Prostate gland (tissue), 2 donors: ENCODE data around the gene ESRP2. TPM values are rescaled to one million over a fixed set of nuclear protein-coding genes. Genes with fewer than 3 reads are reported as not detected.

Experiments used
- DNase-seq: peaks from one replicate; pipeline ENCODE4 v3.0.0-alpha.2; 2019; ENCODE audit warnings: low spot score
- H3K27ac ChIP-seq, 2 donors: fragments of 200-600 bp; sonication (generic); 2 replicates each; pipeline ENCODE4 v1.5.1; 2017 to 2019
- H3K27me3 ChIP-seq: fragments of 200-600 bp; sonication (generic); replicated peaks from 2 replicates; pipeline ENCODE4 v1.5.1; 2019; ENCODE audit not compliant: insufficient read depth
- H3K36me3 ChIP-seq, 2 donors: fragments of 200-600 bp; sonication (generic); 1 replicate in 1 of 2; 2 replicates in 1 of 2; pipeline versions ENCODE4 v1.5.1 to v1.8.1; 2017 to 2019
- H3K4me1 ChIP-seq: fragments of 200-600 bp; sonication (generic); replicated peaks from 2 replicates; pipeline ENCODE4 v1.5.1; 2019
- H3K4me3 ChIP-seq, 2 donors: fragments of 200-600 bp; sonication (generic); 2 replicates each; pipeline ENCODE4 v1.5.1; 2017 to 2019
- H3K9me3 ChIP-seq: fragments of 200-600 bp; sonication (generic); 2 replicates; pipeline ENCODE4 v1.5.1; 2017
- POLR2A ChIP-seq: fragments of 450-650 bp; IDR thresholded peaks from one replicate; pipeline ENCODE4 v1.6.1; 2016; ENCODE audit warnings: antibody characterized with exemption, mild to moderate bottlenecking
- POLR2AphosphoS5 ChIP-seq: sonication (generic); formaldehyde crosslinking; IDR thresholded peaks from one replicate; pipeline ENCODE4 v1.6.1; 2017; ENCODE audit warnings: antibody characterized with exemption
- WGBS: methylation state at CpG from one replicate; pipeline ENCODE4 v1.1.5; 2018; 5-methylcytosine and 5-hydroxymethylcytosine counted together
- intact Hi-C: fragments of 100-400 bp; cut with DNase I; formaldehyde crosslinking; loops from one replicate; pipeline ENCODE4 v1.14.2; 2022
- total RNA-seq, 2 donors: library from RNA; depleted of rRNA; stranded (reverse); fragments of >200 nt; gene quantifications; one replicate each; pipeline ENCODE4 v1.1.0, GENCODE V29; 2016
- TF ChIP-seq, protein P1 (sequence below), 4 experiments: fragments of 200-600 bp in 2 of 4; fragments of 450-650 bp in 2 of 4; sonication (generic) in 2 of 4; IDR thresholded peaks; 1 replicate in 3 of 4; 2 replicates in 1 of 4; pipeline ENCODE4 v1.5.1; 2016 to 2019; ENCODE audit warnings: antibody characterized with exemption in 4 of 4, mild to moderate bottlenecking in 2 of 4, moderate library complexity in 2 of 4

The ESRP2 gene
- total RNA-seq, 2 donors from 2014 or later, result 24.5 to 48.1 TPM

DNA sequence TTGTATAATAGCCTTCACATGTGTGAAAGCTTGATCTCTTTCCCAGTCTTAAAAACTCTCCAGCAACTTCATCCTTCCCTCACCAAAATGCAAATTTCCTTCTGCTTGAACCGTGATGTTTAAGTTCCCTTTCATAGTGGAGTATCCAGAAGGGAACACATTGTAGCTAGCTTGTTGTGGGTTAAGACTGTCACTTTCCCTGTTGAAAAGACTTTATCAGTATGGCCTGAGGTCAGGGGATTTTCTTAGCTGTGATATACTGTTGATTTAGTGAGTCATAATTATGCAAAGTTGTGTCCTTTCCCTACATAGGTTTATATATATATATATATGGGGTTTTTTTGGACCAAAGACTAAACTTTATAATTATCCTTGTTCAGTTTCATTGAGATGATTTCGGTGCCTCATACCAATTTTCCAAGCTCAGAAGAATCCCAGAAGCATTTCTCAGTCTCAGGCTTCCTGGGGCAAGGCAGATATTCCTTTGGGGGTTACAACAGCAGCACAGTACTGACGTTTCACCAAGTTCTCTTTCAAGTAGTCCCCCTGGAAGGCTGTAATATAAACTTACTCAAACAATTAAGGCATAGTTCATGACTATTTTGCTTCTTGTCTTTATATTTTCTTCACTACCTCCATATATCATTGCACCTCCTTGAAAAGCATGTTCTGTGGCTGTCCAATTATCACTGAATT lies 35.7 kb downstream of the ESRP2 start:
- intact Hi-C loops, result no loop called here
- H3K27ac ChIP-seq, result no peak overlapping the region
- H3K4me3 ChIP-seq, result no peak overlapping the region
- no peaks in the 10 kb centered on the region for H3K9me3 ChIP-seq
- 36% methylated on average over 3 of the region's 3 CpGs for WGBS
- no peak for DNase-seq
- no peak for TF ChIP-seq POLR2AphosphoS5
- TF ChIP-seq, protein P1, sequence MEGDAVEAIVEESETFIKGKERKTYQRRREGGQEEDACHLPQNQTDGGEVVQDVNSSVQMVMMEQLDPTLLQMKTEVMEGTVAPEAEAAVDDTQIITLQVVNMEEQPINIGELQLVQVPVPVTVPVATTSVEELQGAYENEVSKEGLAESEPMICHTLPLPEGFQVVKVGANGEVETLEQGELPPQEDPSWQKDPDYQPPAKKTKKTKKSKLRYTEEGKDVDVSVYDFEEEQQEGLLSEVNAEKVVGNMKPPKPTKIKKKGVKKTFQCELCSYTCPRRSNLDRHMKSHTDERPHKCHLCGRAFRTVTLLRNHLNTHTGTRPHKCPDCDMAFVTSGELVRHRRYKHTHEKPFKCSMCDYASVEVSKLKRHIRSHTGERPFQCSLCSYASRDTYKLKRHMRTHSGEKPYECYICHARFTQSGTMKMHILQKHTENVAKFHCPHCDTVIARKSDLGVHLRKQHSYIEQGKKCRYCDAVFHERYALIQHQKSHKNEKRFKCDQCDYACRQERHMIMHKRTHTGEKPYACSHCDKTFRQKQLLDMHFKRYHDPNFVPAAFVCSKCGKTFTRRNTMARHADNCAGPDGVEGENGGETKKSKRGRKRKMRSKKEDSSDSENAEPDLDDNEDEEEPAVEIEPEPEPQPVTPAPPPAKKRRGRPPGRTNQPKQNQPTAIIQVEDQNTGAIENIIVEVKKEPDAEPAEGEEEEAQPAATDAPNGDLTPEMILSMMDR (IDR thresholded peaks at IDR 0.05), result no peak
- TF ChIP-seq POLR2A, result no peak
- H3K27me3 ChIP-seq, result no peaks in the 10 kb centered on the region
- no peaks in the 10 kb centered on the region for H3K4me1 ChIP-seq
- H3K36me3 ChIP-seq, result no peaks in the 10 kb centered on the region

DNA sequence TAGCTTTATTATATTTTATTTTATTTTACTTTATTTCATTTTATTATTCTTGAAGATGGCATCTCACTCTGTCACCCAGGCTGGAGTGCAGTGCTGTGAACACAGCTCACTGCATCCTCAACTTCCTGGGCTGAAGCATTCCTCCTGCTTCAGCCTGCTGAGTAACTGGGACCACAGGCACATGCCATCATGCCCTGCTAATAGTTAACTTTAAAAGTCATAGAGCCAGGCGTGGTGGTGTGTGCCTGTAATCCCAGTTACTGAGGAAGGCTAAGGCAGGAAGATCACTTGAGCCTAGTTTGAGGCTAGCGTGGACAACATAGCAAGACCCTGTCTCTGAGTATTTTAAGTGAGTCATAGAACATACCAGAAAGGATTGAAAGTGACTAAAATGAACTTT lies 38.7 kb downstream of the ESRP2 start:
- no peaks in the 10 kb centered on the region for H3K9me3 ChIP-seq
- no peak overlapping the region for H3K4me3 ChIP-seq
- TF ChIP-seq POLR2AphosphoS5 (no peak), POLR2A (no peak)
- TF ChIP-seq, protein P1 (IDR thresholded peaks at IDR 0.05), result no peak
- no peak for DNase-seq
- H3K4me1 ChIP-seq, result no peaks in the 10 kb centered on the region
- H3K36me3 ChIP-seq, result no peaks in the 10 kb centered on the region
- H3K27me3 ChIP-seq, result no peaks in the 10 kb centered on the region
- intact Hi-C loops, result no loop called here
- no peak overlapping the region for H3K27ac ChIP-seq
- WGBS, result 100% methylated on average over 2 of the region's 2 CpGs

DNA sequence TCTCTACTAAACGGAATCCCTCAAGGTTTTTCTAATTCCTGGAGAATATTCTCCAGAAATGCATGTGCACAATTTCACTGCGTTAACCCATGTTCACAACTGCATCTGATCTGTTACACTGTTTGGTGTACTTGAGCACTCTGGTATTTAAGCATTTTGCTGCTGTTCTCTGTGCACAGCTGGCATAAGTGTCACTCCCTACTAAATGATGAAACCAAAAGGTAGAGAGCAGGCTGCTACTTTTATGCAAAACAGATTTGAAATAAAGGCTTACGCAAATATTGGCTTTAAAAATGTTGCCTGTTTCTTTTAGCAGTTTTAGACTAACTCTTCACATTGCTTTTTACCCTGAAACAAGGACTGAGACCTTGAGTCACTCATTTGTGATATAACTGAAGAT lies 41.7 kb downstream of the ESRP2 start:
- Histone ChIP-seq H3K4me1 (no peaks in the 10 kb centered on the region), H3K9me3 (no peaks in the 10 kb centered on the region), H3K27me3 (no peaks in the 10 kb centered on the region), H3K27ac (no peak overlapping the region), H3K4me3 (no peak overlapping the region), H3K36me3 (peaks cover 0 to 4% of the 10 kb centered on the region in 2 donors)
- no peak for DNase-seq
- WGBS, result 83% methylated on average over 3 of the region's 3 CpGs
- TF ChIP-seq POLR2A (no peak), POLR2AphosphoS5 (no peak)
- TF ChIP-seq, protein P1 (IDR thresholded peaks at IDR 0.05), result no peak
- intact Hi-C loops, result no loop called here

DNA sequence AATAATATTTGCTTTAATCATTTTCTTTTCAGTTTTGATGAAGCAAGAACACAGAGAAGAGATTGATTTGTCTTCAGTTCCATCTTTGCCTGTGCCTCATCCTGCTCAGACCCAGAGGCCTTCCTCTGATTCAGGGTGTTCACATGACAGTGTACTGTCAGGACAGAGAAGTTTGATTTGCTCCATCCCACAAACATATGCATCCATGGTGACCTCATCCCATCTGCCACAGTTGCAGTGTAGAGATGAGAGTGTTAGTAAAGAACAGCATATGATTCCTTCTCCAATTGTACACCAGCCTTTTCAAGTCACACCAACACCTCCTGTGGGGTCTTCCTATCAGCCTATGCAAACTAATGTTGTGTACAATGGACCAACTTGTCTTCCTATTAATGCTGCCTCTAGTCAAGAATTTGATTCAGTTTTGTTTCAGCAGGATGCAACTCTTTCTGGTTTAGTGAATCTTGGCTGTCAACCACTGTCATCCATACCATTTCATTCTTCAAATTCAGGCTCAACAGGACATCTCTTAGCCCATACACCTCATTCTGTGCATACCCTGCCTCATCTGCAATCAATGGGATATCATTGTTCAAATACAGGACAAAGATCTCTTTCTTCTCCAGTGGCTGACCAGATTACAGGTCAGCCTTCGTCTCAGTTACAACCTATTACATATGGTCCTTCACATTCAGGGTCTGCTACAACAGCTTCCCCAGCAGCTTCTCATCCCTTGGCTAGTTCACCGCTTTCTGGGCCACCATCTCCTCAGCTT lies 45.0 kb downstream of the ESRP2 start:
- Histone ChIP-seq H3K9me3 (no peaks in the 10 kb centered on the region), H3K36me3 (peaks cover 0 to 4% of the 10 kb centered on the region in 2 donors), H3K27ac (no peak overlapping the region), H3K4me3 (no peak overlapping the region), H3K27me3 (no peaks in the 10 kb centered on the region), H3K4me1 (no peaks in the 10 kb centered on the region)
- DNase-seq, result no peak
- intact Hi-C loops, result no loop called here
- TF ChIP-seq POLR2A, result no peak
- no peak for TF ChIP-seq POLR2AphosphoS5
- 90% methylated on average over 2 of the region's 2 CpGs for WGBS

DNA sequence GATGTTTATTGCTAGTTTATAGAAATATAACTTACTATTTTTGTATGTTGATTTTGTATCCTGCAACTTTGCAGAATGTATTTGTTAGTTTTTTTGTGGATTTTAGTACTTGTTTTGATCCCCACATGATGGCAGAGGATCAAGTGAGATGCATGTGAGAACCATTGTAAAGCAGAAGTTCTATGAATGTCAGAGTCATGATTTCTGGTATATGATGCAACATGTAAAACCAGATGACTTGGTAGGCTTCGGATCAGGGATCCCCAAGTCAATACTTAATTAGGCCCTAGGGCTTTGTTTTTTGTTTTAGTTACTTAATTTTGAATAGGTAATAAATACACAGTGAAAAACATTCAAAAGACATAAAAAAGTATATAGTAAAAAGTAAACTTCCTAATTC lies 45.8 kb downstream of the ESRP2 start:
- no peaks in the 10 kb centered on the region for H3K9me3 ChIP-seq
- H3K4me1 ChIP-seq, result no peaks in the 10 kb centered on the region
- H3K36me3 ChIP-seq, result peaks cover 0 to 4% of the 10 kb centered on the region in 2 donors
- H3K4me3 ChIP-seq, result no peak overlapping the region
- intact Hi-C loops, result no loop called here
- no peak overlapping the region for H3K27ac ChIP-seq
- DNase-seq, result no peak
- TF ChIP-seq, protein P1 (IDR thresholded peaks at IDR 0.05), result no peak
- TF ChIP-seq POLR2AphosphoS5 (no peak), POLR2A (no peak)
- 85% methylated on average over 1 of the region's 1 CpG for WGBS
- H3K27me3 ChIP-seq, result no peaks in the 10 kb centered on the region
